Thyroid gland (tissue), 4 donors: ENCODE results near the gene CEP120. TPM values are rescaled to one million over a fixed set of nuclear protein-coding genes. Genes with fewer than 3 reads are reported as not detected.

ENCODE experiments used
- DNase-seq, 2 donors: peaks; one replicate each; pipeline ENCODE4 v3.0.0-alpha.2; 2019
- H3K27ac ChIP-seq, 3 donors: fragments of 200-600 bp; sonication (generic); 1 replicate in 2 of 3; 2 replicates in 1 of 3; pipeline ENCODE4 v1.5.1; 2016 to 2019; ENCODE audit warnings: mild to moderate bottlenecking in 1 of 3, moderate library complexity in 1 of 3
- H3K27me3 ChIP-seq: fragments of 200-600 bp; sonication (generic); one replicate; pipeline ENCODE4 v1.5.1; 2019
- H3K36me3 ChIP-seq, 2 donors: fragments of 200-600 bp; sonication (generic); one replicate each; pipeline ENCODE4 v1.5.1; 2016 to 2019
- H3K4me1 ChIP-seq, 2 donors: fragments of 200-600 bp; sonication (generic); one replicate each; pipeline ENCODE4 v1.5.1; 2017 to 2019
- H3K4me3 ChIP-seq, 3 donors: fragments of 200-600 bp; sonication (generic); replicated peaks in 1 of 3; 1 replicate in 2 of 3; 2 replicates in 1 of 3; pipeline ENCODE4 v1.5.1; 2016; ENCODE audit warnings: mild to moderate bottlenecking in 1 of 3
- H3K9me3 ChIP-seq: fragments of 200-600 bp; sonication (generic); one replicate; pipeline ENCODE4 v1.5.1; 2017
- POLR2A ChIP-seq, 2 donors: fragments of 450-650 bp; IDR thresholded peaks; one replicate each; pipeline ENCODE4 v1.6.1; 2017; ENCODE audit warnings: antibody characterized with exemption in 2 of 2, mild to moderate bottlenecking in 2 of 2, moderate library complexity in 1 of 2
- WGBS, 2 donors: methylation state at CpG; one replicate each; pipeline ENCODE4 v1.1.5; 2017; 5-methylcytosine and 5-hydroxymethylcytosine counted together
- intact Hi-C: fragments of 100-400 bp; cut with DNase I; formaldehyde crosslinking; loops from one replicate; pipeline ENCODE4 v1.15.1; 2023
- total RNA-seq, 4 donors: library from RNA; depleted of rRNA; stranded (reverse); fragments of >200 nt; gene quantifications; one replicate each; pipeline ENCODE4 v1.2.3, GENCODE V29; 2016
- TF ChIP-seq, protein P1 (sequence below), 6 experiments: fragments of 200-600 bp in 3 of 6; fragments of 450-650 bp in 3 of 6; sonication (generic) in 3 of 6; IDR thresholded peaks; one replicate each; pipeline ENCODE4 v1.5.1; 2016 to 2019; ENCODE audit warnings: antibody characterized with exemption in 6 of 6, mild to moderate bottlenecking in 2 of 6, inconsistent platforms in 1 of 6, moderate library complexity in 1 of 6

The CEP120 gene
- total RNA-seq, 4 donors from 2014 or later: 21.7 to 32.0 (median 23.6) TPM

DNA sequence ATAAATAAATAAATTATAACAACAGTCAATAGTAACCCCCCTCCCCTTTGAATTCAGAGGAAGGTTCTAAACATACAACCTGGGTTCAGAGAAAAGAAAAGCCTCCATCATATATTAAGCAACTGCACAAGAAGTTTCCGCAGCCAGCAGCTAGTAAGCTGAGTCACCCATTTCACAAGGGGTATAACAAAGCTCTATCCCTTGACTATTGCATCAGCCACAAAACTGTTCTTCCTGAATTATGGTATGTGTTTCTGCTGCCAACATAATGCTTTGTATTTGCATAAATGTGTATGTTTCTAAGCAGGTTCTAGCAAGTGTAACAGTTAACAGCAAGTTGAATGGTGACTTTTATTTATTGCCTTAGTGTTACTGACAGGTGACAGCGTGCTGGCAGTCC lies 6.8 kb upstream of the CEP120 start:
- Histone ChIP-seq H3K9me3 (no peaks in the 10 kb centered on the region), H3K4me1 (no peaks in the 10 kb centered on the region), H3K27ac (no peak overlapping the region), H3K4me3 (no peak overlapping the region), H3K27me3 (no peaks in the 10 kb centered on the region), H3K36me3 (no peaks in the 10 kb centered on the region)
- DNase-seq: no peak
- intact Hi-C loops: loop anchor here (10.0 kb wide), 1 partner anchor 85 kb away; the partner anchor contains the start of gene CSNK1G3
- 93 to 96% methylated on average over 2 of the region's 2 CpGs for WGBS, 2 donors
- TF ChIP-seq, protein P1, sequence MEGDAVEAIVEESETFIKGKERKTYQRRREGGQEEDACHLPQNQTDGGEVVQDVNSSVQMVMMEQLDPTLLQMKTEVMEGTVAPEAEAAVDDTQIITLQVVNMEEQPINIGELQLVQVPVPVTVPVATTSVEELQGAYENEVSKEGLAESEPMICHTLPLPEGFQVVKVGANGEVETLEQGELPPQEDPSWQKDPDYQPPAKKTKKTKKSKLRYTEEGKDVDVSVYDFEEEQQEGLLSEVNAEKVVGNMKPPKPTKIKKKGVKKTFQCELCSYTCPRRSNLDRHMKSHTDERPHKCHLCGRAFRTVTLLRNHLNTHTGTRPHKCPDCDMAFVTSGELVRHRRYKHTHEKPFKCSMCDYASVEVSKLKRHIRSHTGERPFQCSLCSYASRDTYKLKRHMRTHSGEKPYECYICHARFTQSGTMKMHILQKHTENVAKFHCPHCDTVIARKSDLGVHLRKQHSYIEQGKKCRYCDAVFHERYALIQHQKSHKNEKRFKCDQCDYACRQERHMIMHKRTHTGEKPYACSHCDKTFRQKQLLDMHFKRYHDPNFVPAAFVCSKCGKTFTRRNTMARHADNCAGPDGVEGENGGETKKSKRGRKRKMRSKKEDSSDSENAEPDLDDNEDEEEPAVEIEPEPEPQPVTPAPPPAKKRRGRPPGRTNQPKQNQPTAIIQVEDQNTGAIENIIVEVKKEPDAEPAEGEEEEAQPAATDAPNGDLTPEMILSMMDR (IDR thresholded peaks at IDR 0.05): no peak
- no peak for TF ChIP-seq POLR2A (IDR thresholded peaks at IDR 0.05)

DNA sequence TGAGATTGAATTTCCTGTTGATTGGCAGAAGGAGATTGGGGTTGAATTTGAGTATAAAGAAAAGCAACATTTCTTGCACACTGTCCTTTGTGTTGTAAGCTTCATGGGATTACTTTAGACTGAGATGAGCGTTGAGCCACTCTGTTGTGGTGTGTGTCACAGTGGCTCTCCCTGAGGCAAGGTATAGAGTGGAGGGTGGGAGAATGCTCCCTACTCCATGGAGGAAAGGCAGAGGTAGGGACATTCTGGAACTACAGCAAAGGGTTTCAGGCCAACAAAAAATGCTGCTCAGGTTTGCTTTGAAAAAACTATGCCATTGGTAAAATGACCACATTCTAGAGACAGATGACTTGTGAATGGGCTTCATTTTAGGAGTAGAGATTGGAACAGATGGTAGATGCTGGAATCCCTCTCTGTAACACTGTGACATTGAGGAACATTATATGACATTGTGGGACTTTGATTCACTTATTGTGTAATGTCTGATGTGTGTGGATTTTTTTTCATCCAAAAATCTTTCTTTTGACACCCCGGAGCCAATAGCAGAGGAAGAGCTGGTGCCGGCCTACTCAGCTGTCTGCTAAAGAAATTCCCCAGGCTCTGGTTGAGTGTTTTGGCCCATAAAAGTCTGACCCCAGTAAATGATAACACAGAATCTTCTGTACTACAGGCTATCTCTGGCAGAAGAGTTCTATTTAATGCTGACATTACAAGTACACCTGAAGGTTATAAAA lies 6.2 kb upstream of the CEP120 start:
- H3K27ac ChIP-seq: no peak overlapping the region

DNA sequence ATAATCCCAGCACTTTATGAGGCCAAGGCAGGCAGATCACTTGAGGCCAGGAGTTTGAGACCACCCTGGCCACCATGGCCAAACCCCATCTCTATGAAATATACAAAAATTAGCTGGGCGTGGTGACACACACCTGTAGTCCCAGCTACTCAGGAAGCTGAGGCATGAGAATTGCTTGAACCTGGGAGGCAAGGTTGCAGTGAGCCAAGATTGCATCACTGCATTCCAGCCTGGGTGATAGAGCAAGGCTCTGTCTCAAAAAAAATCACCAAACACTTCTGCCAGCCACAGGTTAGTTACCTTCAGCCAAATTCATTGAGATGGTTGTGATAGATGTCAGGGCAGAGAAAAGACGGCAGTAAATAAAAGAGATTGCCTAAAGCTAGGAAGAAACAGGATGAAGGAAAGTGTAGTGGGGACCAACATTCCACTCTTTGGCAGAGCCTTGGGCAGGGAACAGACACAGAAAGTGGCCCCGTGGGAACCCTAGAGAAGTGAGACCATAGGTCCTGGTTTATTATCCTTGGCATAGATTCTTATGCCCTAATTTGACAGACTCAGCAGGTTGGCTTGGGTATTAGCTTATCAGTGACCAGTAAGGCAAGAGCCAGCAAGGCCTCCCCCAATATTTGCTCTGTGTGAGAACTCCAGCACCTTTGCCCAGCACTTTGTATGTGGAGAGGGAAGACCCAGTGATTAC lies 5.5 kb upstream of the CEP120 start:
- intact Hi-C loops: loop anchor here (10.0 kb wide), 1 partner anchor 86 kb away; the partner anchor contains the start of gene CSNK1G3
- Histone ChIP-seq H3K36me3 (no peaks in the 10 kb centered on the region), H3K27ac (no peak overlapping the region), H3K9me3 (no peaks in the 10 kb centered on the region), H3K4me3 (no peak overlapping the region), H3K4me1 (no peaks in the 10 kb centered on the region), H3K27me3 (no peaks in the 10 kb centered on the region)
- TF ChIP-seq POLR2A (IDR thresholded peaks at IDR 0.05): no peak
- TF ChIP-seq, protein P1 (IDR thresholded peaks at IDR 0.05): no peak
- 90 to 96% methylated on average over 3 of the region's 3 CpGs for WGBS, 2 donors
- no peak for DNase-seq

More for the DNA sequence above, 6.2 kb upstream of the CEP120 start:
- TF ChIP-seq, protein P1 (IDR thresholded peaks at IDR 0.05): no peak
- TF ChIP-seq POLR2A (IDR thresholded peaks at IDR 0.05): no peak
- intact Hi-C loops: loop anchor here (10.0 kb wide), 1 partner anchor 85 kb away; the partner anchor contains the start of gene CSNK1G3
- Histone ChIP-seq H3K9me3 (no peaks in the 10 kb centered on the region), H3K4me3 (no peak overlapping the region), H3K4me1 (no peaks in the 10 kb centered on the region), H3K27me3 (no peaks in the 10 kb centered on the region), H3K36me3 (no peaks in the 10 kb centered on the region)
- DNase-seq: no peak
- 80 to 95% methylated on average over 3 of the region's 3 CpGs for WGBS, 2 donors

DNA sequence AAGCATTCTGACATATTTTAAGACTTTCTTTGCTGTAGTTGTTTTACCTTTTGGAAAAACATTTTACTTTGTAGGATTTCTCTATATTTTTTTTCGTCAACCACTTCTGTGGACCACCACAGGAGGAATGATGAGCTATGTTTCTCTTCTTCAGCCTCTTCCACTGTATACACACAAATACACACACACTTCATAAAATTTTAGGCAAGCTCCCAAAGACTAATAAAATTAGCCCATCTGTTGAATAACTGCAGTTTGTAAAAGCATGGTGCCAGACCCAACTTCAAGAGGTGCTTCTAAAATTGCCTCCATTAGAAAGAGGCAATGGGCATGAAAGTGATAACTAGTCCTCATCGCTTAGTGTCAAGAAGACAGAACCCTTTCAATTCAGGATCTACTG lies 4.1 kb upstream of the CEP120 start:
- no peak overlapping the region for H3K27ac ChIP-seq
- TF ChIP-seq, protein P1 (IDR thresholded peaks at IDR 0.05): no peak
- no peak for TF ChIP-seq POLR2A (IDR thresholded peaks at IDR 0.05)
- H3K4me1 ChIP-seq: no peaks in the 10 kb centered on the region
- no peak overlapping the region for H3K4me3 ChIP-seq
- no peak for DNase-seq
- intact Hi-C loops: loop anchor here (10.0 kb wide), 1 partner anchor 88 kb away; the partner anchor contains the start of gene CSNK1G3
- WGBS, 2 donors: 82 to 97% methylated on average over 2 of the region's 2 CpGs
- no peaks in the 10 kb centered on the region for H3K27me3 ChIP-seq
- no peaks in the 10 kb centered on the region for H3K9me3 ChIP-seq
- no peaks in the 10 kb centered on the region for H3K36me3 ChIP-seq

DNA sequence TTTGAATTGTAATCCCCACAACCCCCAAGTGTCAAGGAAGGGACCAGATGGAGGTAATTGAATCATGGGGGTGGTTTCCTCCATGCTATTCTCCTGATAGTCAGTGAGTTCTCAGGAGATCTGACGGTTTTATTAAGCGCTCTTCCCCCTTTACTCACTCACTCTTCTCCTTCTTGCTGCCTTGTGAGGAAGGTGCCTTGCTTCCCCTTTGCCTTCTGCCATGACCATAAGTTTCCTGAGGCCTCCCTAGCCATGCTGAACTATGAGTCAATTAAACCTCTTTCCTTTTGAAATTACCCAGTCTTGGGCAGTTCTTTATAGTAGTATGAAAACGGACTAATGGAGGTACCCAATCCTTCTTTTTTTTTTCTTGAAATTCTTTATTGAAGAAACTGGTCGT lies 2.2 kb upstream of the CEP120 start:
- Histone ChIP-seq H3K27me3 (no peaks in the 10 kb centered on the region), H3K4me3 (no peak overlapping the region), H3K9me3 (no peaks in the 10 kb centered on the region), H3K4me1 (peaks cover 11 to 17% of the 10 kb centered on the region in 2 donors), H3K36me3 (no peaks in the 10 kb centered on the region), H3K27ac (no peak overlapping the region)
- no peak for TF ChIP-seq POLR2A (IDR thresholded peaks at IDR 0.05)
- TF ChIP-seq, protein P1 (IDR thresholded peaks at IDR 0.05): no peak
- DNase-seq: no peak
- WGBS, 2 donors: 91% methylated on average over 4 of the region's 4 CpGs
- intact Hi-C loops: loop anchor here (10.0 kb wide), 1 partner anchor 89 kb away; the partner anchor contains the start of gene CSNK1G3
